Bronchial epithelial cell (primary cell): Measurements from ENCODE around the gene ACTBL2. TPM values are rescaled to one million over a fixed set of nuclear protein-coding genes. Genes with fewer than 3 reads are reported as not detected.

Experiments used
- DNase-seq: peaks from one replicate; pipeline ENCODE4 v3.0.0-alpha.2; 2010; ENCODE audit warnings: low read depth
- FAIRE-seq: peaks from 2 replicates; lab custom pipeline; 2011; peaks lifted over from hg19 to GRCh38; lab: Jason Lieb, UNC
- H3K27me3 ChIP-seq: 2 replicates; pipeline ENCODE4 v1.5.1; 2011; ENCODE audit warnings: low read length; ENCODE audit not compliant: control insufficient read depth, insufficient read depth
- H3K36me3 ChIP-seq: 2 replicates; pipeline ENCODE4 v1.5.1; 2011; ENCODE audit warnings: low read length; ENCODE audit not compliant: control insufficient read depth, insufficient read depth
- H3K4me3 ChIP-seq: 2 replicates; pipeline ENCODE4 v1.5.1; 2011; ENCODE audit warnings: mild to moderate bottlenecking, low read depth, low read length, control low read depth
- CTCF ChIP-seq: IDR thresholded peaks from 2 replicates; pipeline ENCODE4 v1.5.1; 2011; ENCODE audit warnings: mild to moderate bottlenecking, moderate library complexity, low read length, control low read depth, inconsistent platforms; ENCODE audit not compliant: insufficient read depth, severe bottlenecking
- total RNA-seq: library from RNA; depleted of rRNA; stranded (reverse); fragments of >200 nt; gene quantifications from 2 replicates; pipeline ENCODE4 v1.2.1, GENCODE V29; 2014

ACTBL2 gene
- total RNA-seq, 1 donor from 2014 or later, result under 0.01 TPM

- H3K36me3 ChIP-seq, result no peaks in the 10 kb centered on the region
- no peak overlapping the region for H3K4me3 ChIP-seq
- no peak for TF ChIP-seq CTCF
- DNase-seq, result peak; percentile 43
- FAIRE-seq, result peak; percentile 23
- no peaks in the 10 kb centered on the region for H3K27me3 ChIP-seq
Observed at GRCh38 chr5:57442080-57442839, 40.4 kb downstream of the ACTBL2 start.

GRCh38 chr5:57441557-57441956, 41.1 kb downstream of the ACTBL2 start:
- DNase-seq (peak; percentile 77), FAIRE-seq (no peak)
- no peak for TF ChIP-seq CTCF
- Histone ChIP-seq H3K27me3 (no peaks in the 10 kb centered on the region), H3K4me3 (no peak overlapping the region), H3K36me3 (no peaks in the 10 kb centered on the region)

DNA sequence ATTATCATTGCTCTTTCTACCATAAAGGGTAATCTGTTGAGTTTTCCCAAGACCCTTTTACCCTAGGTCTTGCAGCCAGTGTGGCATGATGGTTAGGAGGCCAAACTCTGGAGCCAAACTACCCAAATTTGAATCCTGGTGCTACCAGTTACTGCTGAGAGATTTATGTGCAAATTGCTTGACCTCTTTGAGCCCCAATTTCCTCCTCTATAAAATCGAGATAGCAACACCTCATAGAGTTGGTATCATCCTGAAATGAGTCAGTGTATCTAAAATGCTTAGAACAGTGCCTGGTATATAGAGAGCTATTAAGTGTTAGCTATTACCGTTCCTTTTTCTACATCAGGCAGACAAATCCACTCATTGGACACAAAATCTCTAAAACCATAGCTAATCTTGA, 43.0 kb downstream of the ACTBL2 start:
- no peak overlapping the region for H3K4me3 ChIP-seq
- H3K27me3 ChIP-seq, result no peaks in the 10 kb centered on the region
- no peaks in the 10 kb centered on the region for H3K36me3 ChIP-seq
- no peak for DNase-seq
- no peak for TF ChIP-seq CTCF
- no peak for FAIRE-seq

DNA sequence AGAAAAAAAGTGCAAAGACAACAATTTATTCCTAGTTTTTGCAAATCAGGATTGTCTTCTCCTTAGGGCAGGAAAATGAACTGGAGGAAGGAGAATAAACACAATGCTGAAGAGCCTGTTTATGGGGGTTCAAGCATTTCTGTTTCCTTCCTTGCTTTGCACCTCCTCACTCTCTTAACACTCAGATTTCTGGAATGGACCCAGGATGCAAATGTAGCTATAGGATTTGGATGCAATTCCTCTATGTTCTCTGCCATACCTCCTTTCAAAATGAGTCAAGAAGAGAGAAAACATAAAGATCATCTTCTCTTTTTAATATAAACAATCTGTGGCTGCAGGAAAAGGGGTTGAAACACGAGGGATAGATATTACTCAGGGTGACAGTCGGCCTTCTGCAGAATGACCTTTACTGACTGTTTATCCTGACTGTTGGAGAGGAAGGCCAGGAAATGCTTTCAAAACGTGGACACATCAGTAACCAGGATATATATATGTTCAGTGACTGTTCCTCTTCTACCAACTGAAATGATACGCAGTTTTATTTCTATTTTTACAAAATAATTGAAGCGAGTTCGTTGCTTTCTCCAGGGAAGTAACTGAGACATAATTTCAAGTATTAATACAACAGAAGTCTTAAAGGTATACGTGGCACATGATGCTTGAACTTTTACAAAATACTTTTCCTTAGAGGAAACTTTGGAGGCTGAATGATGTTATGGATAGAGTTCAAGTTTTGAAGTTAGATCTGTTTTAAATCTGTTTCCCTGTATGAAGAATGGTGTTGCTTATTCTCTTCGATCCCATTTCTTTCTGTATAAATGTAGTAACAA, 44.4 kb downstream of the ACTBL2 start:
- no peaks in the 10 kb centered on the region for H3K27me3 ChIP-seq
- no peak for DNase-seq
- H3K36me3 ChIP-seq, result no peaks in the 10 kb centered on the region
- no peak overlapping the region for H3K4me3 ChIP-seq
- no peak for FAIRE-seq
- no peak for TF ChIP-seq CTCF

DNA sequence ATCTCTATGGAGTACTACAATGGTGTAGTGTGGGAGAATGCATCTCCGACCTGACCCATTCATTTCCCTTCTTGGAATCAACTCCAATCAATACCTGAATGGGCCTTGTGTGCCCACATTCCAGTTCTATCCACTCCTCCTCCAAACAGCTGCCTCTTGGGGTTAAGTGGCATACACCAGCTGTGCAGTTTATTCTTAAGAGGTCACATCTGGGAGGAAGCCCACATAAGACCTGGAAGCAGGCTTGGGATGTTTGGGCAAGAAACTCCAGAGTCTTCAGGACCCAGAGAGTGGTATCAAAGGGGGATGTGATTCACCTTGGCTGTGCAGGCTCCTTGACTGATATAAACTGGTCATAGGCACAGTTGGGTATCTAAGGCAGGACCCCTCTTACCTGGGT, 46.0 kb downstream of the ACTBL2 start:
- Histone ChIP-seq H3K36me3 (no peaks in the 10 kb centered on the region), H3K27me3 (no peaks in the 10 kb centered on the region), H3K4me3 (no peak overlapping the region)
- no peak for TF ChIP-seq CTCF
- no peak for FAIRE-seq
- no peak for DNase-seq
